ENCODE measurements around the gene ADAMTSL5.

ADAMTSL5 gene

DNA sequence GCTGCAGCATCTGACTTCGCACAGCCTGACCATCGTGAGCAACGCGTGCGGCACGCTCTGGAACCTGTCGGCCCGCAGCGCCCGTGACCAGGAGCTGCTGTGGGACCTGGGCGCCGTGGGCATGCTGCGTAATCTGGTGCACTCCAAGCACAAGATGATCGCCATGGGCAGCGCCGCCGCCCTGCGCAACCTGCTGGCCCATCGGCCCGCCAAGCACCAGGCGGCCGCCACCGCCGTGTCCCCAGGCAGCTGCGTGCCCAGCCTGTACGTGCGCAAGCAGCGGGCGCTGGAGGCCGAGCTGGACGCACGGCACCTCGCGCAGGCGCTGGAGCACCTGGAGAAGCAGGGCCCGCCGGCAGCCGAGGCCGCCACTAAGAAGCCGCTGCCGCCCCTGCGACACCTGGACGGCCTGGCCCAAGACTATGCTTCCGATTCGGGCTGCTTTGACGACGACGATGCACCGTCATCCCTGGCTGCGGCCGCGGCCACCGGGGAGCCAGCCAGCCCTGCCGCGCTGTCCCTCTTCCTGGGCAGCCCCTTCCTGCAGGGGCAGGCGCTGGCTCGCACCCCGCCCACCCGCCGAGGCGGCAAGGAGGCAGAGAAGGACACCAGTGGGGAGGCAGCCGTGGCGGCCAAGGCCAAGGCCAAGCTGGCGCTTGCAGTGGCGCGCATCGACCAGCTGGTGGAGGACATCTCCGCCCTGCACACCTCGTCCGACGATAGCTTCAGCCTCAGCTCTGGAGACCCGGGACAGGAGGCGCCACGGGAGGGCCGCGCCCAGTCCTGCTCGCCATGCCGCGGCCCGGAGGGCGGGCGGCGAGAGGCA is 47.4 kb downstream of the ADAMTSL5 start:
- DNase-seq = no peak

DNA sequence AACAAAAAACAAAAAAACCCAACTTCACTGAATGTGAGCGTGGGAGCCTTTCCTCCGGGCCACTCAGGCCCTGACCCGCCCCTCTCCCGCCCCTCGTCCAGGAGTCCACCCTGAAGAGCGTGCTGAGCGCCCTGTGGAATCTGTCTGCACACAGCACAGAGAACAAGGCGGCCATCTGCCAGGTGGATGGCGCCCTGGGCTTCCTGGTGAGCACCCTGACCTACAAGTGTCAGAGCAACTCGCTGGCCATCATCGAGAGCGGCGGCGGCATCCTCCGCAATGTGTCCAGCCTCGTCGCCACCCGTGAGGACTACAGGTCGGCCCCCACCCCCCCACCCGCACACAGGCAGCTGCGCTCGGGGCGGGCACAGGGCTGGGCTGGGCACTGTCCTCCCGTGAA is 51.0 kb downstream of the ADAMTSL5 start:
- no peak for DNase-seq

DNA sequence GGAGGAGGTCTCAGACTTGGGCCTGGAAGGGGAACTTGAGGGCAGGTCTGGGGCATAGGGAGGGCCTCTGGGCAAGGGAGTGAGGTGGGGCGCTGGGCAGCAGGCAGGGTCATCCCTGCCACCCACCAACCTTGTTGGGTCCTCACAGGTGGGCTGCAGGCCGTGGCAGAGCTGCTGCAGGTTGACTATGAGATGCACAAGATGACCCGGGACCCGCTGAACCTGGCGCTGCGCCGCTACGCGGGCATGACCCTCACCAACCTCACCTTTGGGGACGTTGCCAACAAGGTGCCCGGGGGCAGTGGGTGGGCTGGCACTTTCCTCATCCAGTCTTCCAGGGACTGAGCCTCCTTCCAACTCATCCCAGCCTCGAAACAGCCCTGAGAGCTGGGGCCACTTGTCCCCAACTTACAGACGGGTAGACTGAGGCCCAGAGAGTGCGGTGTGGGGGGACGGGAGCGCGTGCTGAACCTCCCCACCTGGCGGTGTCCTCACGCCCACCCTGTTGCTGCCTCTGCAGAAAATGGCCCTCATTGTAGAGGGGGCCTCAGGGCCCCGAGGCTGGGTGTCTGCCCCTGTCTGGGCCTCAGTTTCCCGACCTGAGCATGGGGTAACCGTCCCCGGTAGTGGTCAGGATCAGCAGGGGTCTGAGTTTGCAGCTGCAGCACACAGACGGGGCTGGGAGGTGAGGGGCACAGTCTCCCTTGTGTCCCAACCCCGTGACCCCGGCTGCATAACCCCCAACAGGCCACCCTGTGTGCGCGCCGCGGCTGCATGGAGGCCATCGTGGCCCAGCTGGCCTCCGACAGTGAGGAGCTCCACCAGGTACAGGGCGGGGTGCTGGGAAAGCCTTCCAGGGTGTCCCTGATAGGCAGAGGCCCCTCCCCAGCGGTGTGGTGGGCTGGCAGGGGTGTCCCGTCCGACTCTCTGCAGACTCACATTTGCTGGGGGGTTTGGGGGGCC is 52.5 kb downstream of the ADAMTSL5 start:
- no peak for DNase-seq

DNA sequence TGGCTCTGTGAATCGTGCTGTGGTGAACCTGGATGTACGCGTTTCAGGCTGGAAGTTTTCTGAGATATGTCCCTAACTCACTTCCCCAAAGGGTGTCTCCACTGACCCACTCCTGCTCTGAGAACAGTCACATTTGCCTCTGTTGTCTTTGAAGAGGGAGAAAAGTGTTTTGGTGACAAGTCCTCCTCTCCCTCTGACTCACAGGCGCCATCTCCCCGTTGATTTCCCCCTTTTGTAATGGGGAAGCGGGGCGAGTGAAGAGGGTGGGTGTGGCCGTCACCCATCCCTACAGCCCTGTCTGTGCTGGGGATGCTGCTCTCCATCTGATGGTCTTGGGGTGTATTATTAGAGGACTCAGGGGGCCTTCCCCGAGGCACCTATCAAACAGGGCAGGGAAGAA is 53.3 kb downstream of the ADAMTSL5 start:
- no peak for DNase-seq

DNA sequence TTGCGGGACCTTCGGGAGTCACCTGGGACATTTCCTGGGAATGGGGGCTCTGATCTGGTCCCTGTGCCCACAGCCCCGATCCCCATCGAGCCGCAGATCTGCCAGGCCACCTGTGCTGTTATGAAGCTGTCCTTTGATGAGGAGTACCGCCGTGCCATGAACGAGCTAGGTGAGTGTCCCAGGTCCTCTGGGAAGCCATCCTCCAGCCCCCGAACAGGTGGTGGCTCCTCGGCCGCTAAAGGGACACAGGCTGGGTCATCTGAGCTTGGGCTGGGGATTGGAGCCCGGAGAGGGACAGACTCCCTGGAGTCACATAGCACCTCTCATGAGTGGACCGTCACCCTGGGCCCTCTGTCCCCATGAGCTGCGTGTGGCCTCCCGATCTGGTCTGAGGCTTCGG is 54.9 kb downstream of the ADAMTSL5 start:
- DNase-seq = no peak

DNA sequence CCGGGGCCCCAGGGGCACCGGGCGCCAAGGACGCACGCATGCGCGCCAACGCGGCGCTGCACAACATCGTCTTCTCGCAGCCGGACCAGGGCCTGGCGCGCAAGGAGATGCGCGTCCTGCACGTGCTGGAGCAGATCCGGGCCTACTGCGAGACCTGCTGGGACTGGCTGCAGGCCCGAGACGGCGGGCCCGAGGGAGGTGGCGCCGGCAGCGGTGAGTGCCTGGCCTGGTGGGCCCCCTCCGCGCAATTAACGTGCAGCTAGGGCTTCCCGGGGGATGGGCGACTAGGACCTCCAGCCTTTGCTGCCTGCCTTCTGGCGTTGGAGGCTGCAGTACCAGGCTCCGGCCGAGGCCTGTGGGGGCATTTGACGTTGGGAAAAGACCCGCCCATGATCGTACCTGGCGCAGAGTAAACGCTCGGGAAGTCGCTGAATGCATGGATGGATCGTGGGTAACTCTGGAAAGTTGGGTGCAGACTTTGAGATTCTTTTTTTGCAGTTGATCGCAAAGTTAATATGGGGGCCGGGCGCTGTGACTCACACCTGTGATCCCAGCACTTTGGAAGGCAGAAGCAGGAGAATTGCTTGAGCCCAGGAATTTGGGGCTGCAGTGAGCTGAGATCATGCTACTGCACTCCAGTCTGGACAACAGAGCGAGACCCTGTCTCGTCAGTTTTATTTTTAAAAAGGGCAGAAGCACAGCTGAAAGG is 55.6 kb downstream of the ADAMTSL5 start:
- no peak for DNase-seq

DNA sequence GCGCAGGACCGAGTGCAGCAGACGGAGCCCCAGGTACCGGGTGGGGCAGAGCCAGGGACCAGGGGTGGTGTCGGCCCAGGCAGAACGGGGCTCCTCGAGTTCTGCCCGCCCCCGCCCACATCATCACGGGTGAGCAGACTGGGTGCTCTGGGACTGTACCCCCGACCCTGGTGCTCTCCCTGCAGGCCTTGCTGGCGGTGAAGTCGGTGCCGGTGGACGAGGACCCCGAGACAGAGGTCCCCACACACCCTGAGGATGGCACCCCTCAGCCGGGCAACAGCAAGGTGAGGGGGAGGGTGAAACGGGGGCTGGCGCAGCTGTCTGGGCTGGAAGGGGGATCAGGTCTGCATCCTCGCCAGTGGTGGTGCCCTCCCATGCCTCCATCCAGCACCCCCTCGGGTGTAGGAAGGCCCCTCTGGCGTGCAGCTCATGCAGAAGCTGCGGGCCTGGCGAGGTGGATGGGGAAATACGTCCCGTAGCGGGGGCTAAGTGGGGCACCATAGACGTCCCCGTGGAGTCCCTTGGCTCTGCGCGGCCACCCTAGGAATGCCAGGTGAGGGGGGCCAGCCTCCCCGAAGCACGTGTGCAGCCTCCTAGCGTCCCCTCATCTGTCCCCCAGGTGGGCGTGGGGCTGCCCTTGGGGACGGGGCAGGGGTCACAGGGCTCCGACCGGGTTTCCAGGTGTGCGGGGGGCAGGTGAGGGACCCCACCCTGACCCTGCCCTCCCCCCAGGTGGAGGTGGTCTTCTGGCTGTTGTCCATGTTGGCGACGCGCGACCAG is 56.5 kb downstream of the ADAMTSL5 start:
- DNase-seq = no peak

DNA sequence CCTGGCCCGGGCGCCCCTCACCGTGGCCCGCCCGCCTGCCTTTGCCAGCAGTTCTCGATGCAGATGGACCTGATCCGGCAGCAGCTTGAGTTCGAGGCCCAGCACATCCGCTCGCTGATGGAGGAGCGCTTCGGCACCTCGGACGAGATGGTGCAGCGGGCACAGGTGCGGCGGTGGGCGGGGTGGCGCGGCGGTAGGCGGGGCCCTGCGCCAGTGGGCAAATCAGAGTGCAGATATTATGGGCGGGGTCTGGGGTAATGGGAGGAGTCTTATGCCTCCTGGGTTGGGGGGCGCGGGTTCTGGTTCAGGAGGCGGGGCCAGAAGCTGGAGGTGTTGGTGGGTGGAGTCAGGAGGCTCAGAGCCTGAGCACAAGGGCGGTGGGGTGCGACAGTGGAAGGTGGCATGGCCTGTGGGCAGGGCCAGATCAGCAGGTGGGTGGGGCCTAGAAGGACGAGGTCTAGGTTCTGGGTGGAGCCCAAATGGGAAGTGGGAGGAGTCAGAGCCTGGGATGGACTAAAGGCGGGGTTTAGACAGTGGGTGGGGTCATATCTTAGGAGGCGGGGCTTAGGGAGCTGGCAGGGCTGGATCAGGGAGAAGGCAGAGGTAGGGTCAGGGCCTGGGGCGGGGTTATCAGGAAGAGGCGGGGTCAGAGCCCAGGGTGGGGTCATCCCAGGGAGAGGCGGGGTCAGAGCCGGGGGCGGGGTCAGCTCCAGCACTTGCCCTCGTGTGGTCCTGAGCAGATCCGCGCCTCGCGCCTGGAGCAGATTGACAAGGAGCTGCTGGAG is 57.3 kb downstream of the ADAMTSL5 start:
- DNase-seq = peak; percentile 96 to 97

Measured in NCI-H187 (cell line).